Activated CD8-positive, alpha-beta T cell treated with anti-CD3 and anti-CD28 coated beads for 36 hours (primary cell): ENCODE results near the gene GRM2. TPM values are rescaled to one million over a fixed set of nuclear protein-coding genes. Genes with fewer than 3 reads are reported as not detected.
A peak's percentile ranks its signal among the peaks of the same experiment; 100 is the strongest.

Source experiments
- ATAC-seq: fragments of 200-7000 bp; cut with Tn5 transposase; one replicate; pipeline ENCODE4 v1.10.0; 2021; ENCODE audit warnings: mild to moderate bottlenecking, moderate library complexity
- CTCF ChIA-PET: fragments of 350-600 bp; sonication (Branson Sonifier 250); formaldehyde crosslinking; loops from one replicate; lab custom pipeline; 2021; ENCODE audit warnings: antibody characterized with exemption; lab: Charles Lee
- POLR2A ChIA-PET: fragments of 350-600 bp; sonication (Branson Sonifier 250); formaldehyde crosslinking; loops from one replicate; lab custom pipeline; 2021; ENCODE audit warnings: antibody characterized with exemption; lab: Charles Lee
- DNase-seq: peaks from one replicate; pipeline ENCODE4 v3.0.0-alpha.2; 2020
- H3K27ac Mint-ChIP-seq: one replicate; pipeline ENCODE4 v1.8.0; 2021; ENCODE audit warnings: mild to moderate bottlenecking, mixed read lengths
- H3K27me3 Mint-ChIP-seq: one replicate; pipeline ENCODE4 v1.8.0; 2021; ENCODE audit warnings: mixed read lengths
- H3K36me3 Mint-ChIP-seq: one replicate; pipeline ENCODE4 v1.8.0; 2021; ENCODE audit warnings: low read depth, mixed read lengths
- H3K4me1 Mint-ChIP-seq: one replicate; pipeline ENCODE4 v1.8.0; 2021; ENCODE audit warnings: low read depth, mixed read lengths
- H3K4me3 Mint-ChIP-seq: one replicate; pipeline ENCODE4 v1.8.0; 2021; ENCODE audit warnings: mild to moderate bottlenecking, moderate library complexity, mixed read lengths
- H3K9me3 Mint-ChIP-seq: one replicate; pipeline ENCODE4 v1.8.0; 2021; ENCODE audit warnings: mixed read lengths
- intact Hi-C: fragments of 100-400 bp; cut with micrococcal nuclease; formaldehyde crosslinking; loops from one replicate; pipeline ENCODE4 v1.10.0; 2022
- total RNA-seq, 2 experiments: library from RNA; stranded (reverse); gene quantifications; one replicate each; pipeline ENCODE4 v1.2.3, GENCODE V29; 2021
- TF ChIP-seq, protein P1 (sequence below): fragments of 200-600 bp; IDR thresholded peaks from one replicate; pipeline ENCODE4 v1.8.0; 2022; ENCODE audit warnings: antibody characterized with exemption, mild to moderate bottlenecking

GRM2 gene
- total RNA-seq, 2 experiments from 2014 or later, result 0.20 to 0.22 TPM

DNA sequence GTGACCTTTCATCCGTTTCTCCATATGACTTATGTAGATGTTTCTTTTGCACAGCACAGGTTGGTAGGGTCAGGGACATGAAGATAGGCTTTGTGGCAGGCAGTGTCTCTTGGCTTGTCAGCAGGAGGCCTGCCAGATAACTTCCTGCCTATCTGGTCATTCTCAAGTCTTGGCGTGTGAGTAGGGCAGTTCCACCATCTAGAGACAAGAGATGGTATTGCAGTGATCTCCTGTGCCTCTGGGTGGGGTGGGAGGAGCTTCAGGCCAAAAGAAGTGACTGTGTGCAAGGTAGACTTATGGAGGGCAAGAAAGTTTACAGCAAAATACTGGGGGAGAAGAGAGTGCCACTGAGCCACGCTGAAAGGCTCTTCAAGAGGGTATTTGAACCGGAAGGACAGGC is 24.8 kb upstream of the GRM2 start:
- no peaks in the 10 kb centered on the region for H3K27me3 Mint-ChIP-seq
- ATAC-seq (peak; percentile 90), DNase-seq (peak; percentile 87)
- no peak overlapping the region for H3K4me3 Mint-ChIP-seq
- H3K27ac Mint-ChIP-seq, result peak overlapping the region; percentile 68
- TF ChIP-seq, protein P1, sequence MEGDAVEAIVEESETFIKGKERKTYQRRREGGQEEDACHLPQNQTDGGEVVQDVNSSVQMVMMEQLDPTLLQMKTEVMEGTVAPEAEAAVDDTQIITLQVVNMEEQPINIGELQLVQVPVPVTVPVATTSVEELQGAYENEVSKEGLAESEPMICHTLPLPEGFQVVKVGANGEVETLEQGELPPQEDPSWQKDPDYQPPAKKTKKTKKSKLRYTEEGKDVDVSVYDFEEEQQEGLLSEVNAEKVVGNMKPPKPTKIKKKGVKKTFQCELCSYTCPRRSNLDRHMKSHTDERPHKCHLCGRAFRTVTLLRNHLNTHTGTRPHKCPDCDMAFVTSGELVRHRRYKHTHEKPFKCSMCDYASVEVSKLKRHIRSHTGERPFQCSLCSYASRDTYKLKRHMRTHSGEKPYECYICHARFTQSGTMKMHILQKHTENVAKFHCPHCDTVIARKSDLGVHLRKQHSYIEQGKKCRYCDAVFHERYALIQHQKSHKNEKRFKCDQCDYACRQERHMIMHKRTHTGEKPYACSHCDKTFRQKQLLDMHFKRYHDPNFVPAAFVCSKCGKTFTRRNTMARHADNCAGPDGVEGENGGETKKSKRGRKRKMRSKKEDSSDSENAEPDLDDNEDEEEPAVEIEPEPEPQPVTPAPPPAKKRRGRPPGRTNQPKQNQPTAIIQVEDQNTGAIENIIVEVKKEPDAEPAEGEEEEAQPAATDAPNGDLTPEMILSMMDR, result peak; percentile 92
- no peaks in the 10 kb centered on the region for H3K9me3 Mint-ChIP-seq
- peaks cover 89% of the 10 kb centered on the region for H3K4me1 Mint-ChIP-seq
- ChIA-PET POLR2A (interaction anchor here (0.7 to 3.4 kb wide), 9 partner anchors 10 to 896 kb away, joined by 3 to 16 read pairs (median 3); partner anchors contain the start of gene TEX264), CTCF (interaction anchor here (0.6 to 10.2 kb wide), 39 partner anchors 9 to 294 kb away, joined by 3 to 161 read pairs (median 4); partner anchors contain the start of genes DCAF1, GRM2, RAD54L2 and RBM15B)
- intact Hi-C loops, result loop anchor here (5.0 to 10.0 kb wide), 2 partner anchors 180 to 297 kb away; partner anchors contain the start of genes DCAF1 and MANF
- peaks cover 29% of the 10 kb centered on the region for H3K36me3 Mint-ChIP-seq

DNA sequence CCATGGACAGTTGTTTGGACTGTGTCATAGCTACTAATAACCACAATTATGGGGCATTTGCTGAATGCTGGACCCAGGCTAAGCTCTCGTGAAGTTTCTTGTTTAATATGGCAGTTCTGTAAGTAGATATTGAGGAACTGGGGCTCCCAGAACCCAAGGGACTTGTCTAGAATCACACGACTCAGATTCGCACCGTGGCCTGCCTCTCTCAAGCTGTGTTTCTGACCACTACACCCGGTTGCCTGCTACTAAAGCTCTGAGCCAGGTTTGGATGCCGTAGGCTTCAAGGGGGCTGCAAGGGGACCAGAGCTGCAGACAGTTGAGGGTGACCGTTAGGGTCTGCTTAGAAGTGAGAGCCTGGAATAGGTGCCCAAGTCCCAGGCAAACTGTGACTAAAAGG is 24.3 kb upstream of the GRM2 start:
- Mint-ChIP-seq H3K4me3 (no peak overlapping the region), H3K9me3 (no peaks in the 10 kb centered on the region), H3K27ac (peak overlapping the region; percentile 40), H3K27me3 (no peaks in the 10 kb centered on the region), H3K36me3 (peaks cover 33% of the 10 kb centered on the region), H3K4me1 (peaks cover 92% of the 10 kb centered on the region)
- ATAC-seq (no peak), DNase-seq (no peak)
- ChIA-PET CTCF (interaction anchor here (0.6 to 10.2 kb wide), 35 partner anchors 10 to 295 kb away, joined by 3 to 161 read pairs (median 4); partner anchors contain the start of genes DCAF1, RAD54L2 and RBM15B), POLR2A (interaction anchor here (0.7 to 3.4 kb wide), 8 partner anchors 10 to 895 kb away, joined by 3 to 16 read pairs (median 3); partner anchors contain the start of gene TEX264)
- TF ChIP-seq, protein P1, result no peak
- intact Hi-C loops, result loop anchor here (5.0 to 10.0 kb wide), 2 partner anchors 180 to 298 kb away; partner anchors contain the start of genes DCAF1 and MANF

DNA sequence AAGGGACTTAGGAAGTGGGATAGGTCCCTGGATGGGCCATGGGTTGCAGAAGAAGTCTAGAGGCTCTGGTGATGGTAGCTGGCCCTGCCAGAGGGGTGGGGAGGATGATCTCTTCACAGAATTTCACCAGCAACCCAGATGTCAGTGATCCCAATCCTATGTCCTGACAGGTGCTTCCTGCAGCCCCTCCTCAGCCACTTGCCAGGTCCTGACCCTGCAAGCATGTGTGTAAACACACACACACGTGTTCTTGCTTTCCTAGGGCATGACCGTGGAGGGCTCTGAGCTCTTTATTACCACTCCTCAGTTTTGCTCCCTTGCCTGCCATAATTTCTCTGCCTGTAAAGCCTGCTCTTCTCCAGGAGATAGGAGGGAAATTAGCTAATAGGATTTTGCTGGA is 23.3 kb upstream of the GRM2 start:
- POLR2A ChIA-PET, result interaction anchor here (1.0 to 1.2 kb wide), 2 partner anchors 26 to 184 kb away, joined by 3 to 5 read pairs; partner anchors contain the start of gene DCAF1
- intact Hi-C loops, result loop anchor here (5.0 to 10.0 kb wide), 2 partner anchors 181 to 299 kb away; partner anchors contain the start of genes DCAF1 and MANF

DNA sequence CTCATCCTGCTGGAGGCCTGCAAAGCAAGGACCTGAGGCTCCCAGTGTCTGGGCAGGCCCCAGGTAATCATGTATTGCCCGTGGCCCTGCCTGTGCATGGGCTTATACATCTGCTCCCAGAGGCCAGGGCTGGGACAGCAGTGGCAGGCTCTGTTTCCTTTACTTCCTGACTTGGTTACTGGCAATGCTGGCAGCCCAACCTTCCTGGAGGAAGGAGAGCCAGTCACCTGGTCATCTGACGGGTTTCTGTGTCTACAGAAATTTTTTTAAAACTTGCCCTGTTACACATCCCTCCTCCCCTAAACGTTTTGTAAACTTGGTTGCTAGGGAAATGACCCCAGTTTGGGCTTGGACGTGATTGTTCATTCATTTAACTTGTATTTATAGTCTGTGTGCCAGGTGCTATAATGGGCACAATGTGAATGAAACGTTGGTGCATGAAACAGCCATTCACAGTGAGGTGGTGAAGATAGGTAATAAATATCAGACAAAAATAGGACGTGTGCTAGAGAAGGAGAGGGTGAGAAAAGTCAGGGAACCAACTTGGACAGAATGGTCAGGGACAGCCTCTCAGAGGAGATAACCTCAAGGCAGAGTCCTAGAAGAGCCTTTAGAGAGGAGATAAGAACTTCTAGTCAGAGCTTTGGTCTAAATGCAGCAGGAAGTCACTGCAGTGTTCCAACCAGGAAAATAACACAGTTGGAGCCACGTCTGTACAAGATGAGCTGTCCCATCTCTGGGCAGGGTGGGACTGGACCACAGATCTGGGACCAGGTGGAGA is 21.7 kb upstream of the GRM2 start:
- H3K27ac Mint-ChIP-seq, result peak overlapping the region; percentile 88
- intact Hi-C loops, result loop anchor here (5.0 to 10.0 kb wide), 2 partner anchors 183 to 300 kb away; partner anchors contain the start of genes DCAF1 and MANF
- CTCF ChIA-PET, result interaction anchor here (1.2 to 10.2 kb wide), 6 partner anchors 10 to 183 kb away, joined by 3 to 161 read pairs (median 14); partner anchors contain the start of gene DCAF1

More for the DNA sequence above, 23.3 kb upstream of the GRM2 start:
- DNase-seq (no peak), ATAC-seq (no peak)
- Mint-ChIP-seq H3K9me3 (no peaks in the 10 kb centered on the region), H3K27me3 (no peaks in the 10 kb centered on the region), H3K4me1 (peaks cover 90% of the 10 kb centered on the region), H3K4me3 (no peak overlapping the region), H3K27ac (no peak overlapping the region), H3K36me3 (peaks cover 37% of the 10 kb centered on the region)
- CTCF ChIA-PET, result interaction anchor here (1.2 to 10.2 kb wide), 3 partner anchors 14 to 182 kb away, joined by 3 to 161 read pairs (median 120); partner anchors contain the start of gene DCAF1
- TF ChIP-seq, protein P1, result no peak

More for the DNA sequence above, 21.7 kb upstream of the GRM2 start:
- Mint-ChIP-seq H3K4me1 (peaks cover 75% of the 10 kb centered on the region), H3K4me3 (no peak overlapping the region), H3K27me3 (no peaks in the 10 kb centered on the region), H3K36me3 (peaks cover 37% of the 10 kb centered on the region), H3K9me3 (no peaks in the 10 kb centered on the region)
- TF ChIP-seq, protein P1, result no peak
- DNase-seq, result no peak
- POLR2A ChIA-PET, result interaction anchor here (0.5 to 1.1 kb wide), 4 partner anchors 10 to 144 kb away, joined by 3 to 4 read pairs (median 3); no protein-coding TSS in a partner anchor
- no peak for ATAC-seq
